HG03571 (cell line): ENCODE data around the gene RAB29.
A peak's percentile ranks its signal among the peaks of the same experiment; 100 is the strongest.

Experiments used
- ATAC-seq: cut with Tn5 transposase; IDR thresholded peaks from one replicate; pipeline ENCODE4 v1.9.1; 2021; ENCODE audit not compliant: unreplicated experiment

Gene RAB29

DNA sequence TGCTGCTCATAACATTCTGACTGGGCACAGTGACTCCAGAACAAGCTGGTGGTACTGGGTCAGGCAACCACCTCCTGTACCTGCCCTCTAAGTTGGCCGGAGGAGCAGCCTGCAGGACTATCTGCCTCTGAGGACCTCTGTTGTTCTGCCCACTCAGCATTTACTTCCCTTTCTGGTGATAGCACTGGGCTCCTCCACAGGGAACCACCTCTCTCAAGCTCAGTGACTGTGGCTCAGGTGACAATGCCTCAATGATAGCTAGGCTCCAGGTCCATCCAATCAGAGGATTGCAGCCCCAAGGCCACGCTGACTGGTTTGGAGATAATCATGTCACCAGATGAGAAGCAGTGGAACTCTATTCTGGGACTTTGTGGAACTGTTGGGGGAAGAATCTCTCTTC, 21.9 kb upstream of the RAB29 start:
- no peak for ATAC-seq

DNA sequence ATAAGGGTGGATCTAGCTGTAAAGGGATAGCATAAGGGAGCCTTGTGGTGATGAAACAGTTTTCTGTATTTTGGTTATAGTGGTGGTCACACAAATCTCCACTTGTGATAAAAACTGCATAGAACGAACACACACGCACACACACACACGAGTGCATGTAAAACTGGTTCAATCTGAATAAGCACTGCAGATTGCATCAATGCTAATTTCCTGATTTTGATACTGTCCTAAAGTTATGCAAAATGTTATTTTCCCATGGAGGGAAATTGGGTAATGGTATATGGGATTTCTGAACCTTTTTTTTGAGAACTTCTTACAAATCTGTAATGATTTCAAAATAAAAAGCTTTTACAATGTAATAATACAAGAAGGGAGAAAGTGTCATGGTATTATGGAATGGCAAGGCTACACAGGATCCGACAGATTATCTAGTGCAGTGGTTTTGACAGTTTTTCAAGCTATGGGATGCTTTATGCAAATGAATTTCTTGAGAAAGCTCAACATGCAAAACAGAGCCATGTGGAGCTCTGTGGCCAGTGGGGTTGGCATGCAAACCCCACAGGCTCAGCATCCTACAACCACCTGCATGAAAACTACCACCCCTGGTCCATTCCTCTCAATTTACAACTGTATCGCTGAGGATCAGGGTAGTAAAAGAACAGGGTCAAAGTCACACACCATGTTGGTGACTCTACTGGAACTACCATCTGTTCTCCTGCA, 18.9 kb upstream of the RAB29 start:
- no peak for ATAC-seq

DNA sequence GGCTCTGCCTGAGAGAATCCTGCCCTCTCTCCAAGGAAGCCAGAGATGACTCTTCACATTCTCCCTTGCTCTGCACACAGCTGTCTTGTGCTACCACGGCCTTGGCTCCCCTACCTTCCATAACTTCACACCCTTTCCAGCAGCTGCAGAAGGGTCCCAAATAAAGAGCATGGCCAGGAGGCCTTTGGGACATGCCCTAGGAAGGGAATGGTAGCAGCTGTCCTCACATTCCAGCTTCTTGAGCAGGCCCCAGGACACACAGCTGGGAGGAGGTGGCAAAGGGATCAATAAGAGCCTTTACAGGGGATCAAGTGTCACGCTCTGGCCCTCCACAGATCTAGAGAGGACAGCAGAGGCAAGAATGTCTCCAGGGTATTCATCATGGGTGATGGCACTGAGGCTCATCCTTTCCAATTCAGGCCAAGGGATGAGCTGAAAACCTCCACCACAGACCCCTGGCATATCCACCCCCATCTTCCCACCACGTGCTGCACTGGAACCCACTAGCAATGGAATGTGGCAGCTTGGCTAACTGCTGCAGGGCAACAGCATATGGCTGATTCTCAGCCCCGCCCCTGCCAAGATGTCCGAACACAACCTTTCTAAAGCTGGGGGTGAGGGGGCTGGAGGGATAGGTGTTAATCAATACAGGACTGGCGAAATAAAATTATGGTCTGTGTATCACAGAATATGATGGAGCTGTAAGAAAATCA, 17.8 kb upstream of the RAB29 start:
- no peak for ATAC-seq

DNA sequence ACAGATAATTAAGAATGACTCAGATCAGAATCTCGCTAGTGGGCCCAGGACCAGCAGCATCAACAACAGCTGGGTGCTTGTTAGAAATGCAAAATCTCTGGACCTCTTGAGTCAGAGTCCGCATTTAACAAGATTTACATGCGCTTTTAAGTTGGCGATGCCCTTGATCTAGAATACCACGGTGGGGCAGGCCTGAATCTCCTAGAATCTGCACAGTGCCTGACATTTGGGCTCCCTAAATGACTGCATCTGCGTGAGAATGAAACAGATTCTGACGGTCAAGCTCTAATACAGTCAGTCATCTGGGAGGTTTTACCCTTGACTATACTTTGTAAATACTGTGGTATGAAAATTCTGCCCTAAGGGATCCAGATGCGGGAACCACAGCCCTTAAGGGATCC, 17.2 kb upstream of the RAB29 start:
- ATAC-seq, result no peak

DNA sequence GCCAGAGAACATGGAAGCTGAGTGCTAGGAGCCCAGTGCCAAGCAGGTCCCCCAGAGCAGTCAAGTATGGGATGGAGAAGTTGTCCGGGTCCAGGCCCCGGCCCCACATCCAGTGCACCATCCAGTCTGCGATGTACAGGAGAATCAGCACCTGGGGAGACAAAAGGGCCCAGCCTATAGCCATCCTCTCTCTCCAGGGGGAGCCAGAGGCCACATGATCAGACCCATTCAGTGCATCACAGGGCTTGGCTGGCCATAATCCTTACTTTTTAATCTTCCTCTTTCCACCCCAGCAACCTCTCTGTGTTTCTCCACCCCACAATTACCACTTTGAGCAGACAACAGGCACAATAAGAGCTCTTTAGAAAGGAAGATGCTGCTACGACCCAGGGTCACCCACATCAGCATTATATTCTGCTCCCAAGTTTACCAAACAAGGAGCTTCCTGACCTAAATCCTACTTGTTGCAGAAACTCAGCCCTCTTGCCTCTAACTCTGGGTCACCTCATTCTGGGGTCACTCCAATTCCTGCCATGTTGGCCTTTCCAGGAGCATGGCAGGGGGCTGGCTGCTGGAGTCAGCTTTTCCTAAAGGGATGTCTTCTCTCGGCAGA, 16.4 kb upstream of the RAB29 start:
- ATAC-seq, result no peak

DNA sequence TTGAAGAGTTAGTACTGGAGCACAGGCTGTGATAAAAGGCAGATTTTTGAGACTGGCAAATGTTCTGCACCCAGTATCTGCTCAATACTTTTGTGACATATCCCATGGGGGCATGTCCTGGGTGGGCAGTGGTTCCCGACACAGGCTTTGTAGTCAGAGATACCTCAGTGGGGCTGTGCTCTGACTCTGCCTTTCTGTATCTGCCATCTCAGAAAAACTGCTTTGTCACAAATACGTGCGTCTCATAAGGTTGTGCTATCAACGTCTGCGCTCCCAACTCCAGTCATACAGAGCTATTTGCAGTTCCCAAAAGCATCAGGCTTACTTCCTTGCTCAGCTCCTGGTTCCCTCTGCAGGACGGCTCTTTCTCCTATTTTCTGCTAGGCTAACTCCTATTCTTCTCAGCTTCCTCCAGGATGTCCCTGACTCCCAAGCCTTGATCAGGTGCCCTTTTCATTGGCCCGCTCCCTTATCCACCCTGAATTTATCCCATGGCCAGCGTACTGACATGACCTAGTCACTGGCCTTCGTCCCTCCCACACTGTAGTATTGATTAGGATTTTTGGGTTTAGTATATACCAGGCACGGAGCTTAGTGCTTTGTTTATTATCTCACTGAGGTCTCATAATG, 12.1 kb upstream of the RAB29 start:
- ATAC-seq, result no peak

DNA sequence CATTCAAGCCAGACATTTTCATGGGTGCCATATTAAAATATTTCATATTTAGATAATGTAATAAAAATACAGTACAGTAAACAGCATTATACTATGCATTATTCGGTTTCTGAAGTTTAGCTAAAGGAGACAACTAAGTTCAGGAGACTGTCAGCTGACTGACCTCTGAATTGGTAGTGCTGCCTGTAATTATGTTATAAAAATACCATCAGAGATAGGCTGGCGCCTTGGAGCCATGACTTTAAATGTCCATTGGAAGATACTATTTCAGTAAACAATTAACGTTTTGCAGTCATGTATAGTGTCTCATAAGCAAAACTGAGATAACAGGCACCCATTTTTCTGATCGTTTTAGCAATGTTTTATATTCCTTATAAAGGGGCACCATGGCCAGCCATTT, 11.3 kb upstream of the RAB29 start:
- ATAC-seq, result no peak

DNA sequence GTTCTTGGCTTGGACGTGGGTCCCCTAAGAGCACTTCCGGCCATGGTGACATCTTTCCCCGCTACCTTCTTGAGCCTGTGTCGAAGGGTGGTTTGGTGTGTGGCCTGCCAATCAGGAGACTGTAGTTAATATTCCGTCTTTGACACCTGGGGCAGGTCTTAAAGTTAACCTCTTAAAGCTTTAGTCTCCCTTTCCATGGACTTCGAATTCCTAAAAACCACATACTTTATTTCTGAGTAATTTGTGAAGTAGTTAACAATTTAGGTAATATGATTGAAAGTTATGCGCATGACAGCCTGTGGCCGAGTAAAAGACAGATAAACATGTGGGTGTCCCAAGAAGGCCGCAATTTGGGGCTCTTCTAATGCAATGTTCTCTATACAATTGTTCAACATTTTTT, 10.2 kb upstream of the RAB29 start:
- ATAC-seq, result no peak

DNA sequence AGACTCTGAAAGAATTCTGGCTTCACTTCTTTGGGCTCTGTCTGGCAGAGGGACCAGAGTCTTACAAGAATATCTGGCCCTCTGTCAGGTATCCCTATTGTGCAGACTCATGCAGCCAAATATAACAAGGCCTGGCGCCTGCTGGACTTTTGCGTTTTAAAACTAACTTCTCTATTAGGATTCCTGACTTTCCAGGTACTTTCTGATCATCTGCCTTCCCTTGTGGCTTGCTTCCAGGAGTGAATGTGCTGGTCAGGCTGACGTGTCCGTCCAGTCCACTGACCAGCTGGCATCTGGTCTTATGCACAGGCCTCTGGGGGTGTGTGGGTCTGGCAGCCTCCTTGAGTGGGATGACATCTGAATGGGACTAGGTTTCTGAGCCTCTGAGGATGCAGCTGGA, 8.6 kb upstream of the RAB29 start:
- ATAC-seq, result no peak

DNA sequence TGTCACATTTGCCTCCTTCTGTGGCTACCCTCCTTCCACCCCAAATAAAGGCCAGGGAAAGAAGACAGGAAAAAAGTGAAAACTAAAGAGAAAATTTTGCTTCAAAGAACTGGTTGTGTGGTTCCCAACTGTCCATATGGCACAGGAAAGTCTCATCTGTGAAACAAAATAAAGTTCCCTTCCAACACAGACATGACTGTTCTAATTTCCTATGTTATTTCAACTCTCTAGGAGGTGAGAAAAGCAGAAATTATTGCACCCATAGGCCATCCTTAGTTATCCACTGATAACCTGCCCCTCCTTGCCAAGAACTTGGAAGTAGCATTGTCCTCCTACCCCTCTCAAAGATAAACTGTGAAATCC, 8.1 kb upstream of the RAB29 start:
- ATAC-seq, result no peak

DNA sequence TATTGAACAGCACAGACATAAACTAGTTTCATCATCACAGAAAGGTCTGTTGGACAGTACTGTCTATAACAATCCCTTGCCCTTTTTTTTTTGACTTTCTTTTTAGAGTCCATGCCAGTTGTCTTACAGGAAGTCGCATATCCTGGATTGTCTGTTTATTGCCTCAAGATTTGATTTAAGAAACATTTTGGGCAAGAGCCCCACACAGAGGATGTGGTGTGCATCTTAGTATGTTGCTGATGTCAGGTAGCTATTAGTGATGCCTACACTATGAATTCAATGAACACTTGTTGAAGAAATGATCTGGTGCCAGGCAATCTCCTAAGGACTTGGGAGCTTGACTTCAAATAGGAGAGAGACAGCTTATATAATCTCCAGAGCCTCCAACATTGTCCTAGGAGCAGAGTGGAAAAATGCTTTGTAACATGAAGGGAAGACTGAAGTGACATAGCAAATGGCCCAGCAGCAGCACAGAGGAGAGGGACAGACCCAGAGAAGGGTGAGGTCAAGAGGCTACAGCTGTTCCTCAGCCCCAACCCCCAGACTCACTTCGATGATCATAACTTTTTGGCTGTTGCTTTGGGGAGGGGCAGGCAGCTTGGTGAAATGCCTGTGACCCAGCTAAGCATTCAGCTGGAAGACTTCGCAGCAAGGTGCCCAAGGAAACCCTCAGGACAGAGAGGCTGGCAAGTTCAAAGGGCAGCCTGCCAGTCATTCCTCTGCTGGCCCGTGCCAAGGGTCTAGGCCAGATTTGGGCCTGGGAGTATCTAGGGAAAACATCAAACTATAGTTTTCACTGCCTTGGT, 7.5 kb upstream of the RAB29 start:
- ATAC-seq, result no peak

DNA sequence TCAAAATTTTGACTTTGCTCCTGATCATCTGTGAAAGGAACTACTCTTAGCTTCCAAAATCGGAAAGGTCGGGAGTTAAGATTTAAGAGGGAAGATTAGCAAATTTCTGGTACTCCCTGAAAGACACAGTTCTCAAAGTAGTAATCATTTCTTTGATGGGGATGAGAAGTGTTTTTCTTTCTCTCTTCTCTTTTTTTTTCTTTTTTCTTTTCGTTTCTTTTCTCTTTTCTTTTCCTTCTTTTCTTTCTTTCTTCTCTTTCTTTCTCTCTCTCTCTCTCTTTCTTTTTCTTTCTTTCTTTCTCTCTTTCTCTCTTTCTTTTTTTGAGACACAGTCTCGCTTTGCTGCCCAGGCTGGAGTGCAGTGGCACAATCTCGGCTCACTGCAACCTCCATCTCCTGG, 5.1 kb upstream of the RAB29 start:
- ATAC-seq, result no peak

DNA sequence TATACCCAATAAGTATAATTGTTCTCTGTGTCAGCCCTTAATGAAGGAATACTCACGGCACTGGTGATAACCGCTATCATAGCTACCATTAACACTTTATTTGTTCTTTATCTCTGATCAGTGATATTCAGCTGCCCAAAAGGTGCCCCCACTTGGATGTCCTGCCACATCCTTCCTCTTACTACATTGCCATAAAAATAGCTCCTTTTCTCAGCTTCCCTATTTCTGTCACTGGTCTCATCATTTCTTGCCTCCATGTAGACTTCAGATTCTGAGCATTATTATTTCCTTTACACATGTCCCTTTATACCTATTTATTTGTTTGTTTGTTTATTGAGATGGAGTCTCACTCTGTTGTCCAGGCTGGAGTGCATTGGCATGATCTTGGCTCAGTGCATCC, 2.7 kb upstream of the RAB29 start:
- no peak for ATAC-seq

DNA sequence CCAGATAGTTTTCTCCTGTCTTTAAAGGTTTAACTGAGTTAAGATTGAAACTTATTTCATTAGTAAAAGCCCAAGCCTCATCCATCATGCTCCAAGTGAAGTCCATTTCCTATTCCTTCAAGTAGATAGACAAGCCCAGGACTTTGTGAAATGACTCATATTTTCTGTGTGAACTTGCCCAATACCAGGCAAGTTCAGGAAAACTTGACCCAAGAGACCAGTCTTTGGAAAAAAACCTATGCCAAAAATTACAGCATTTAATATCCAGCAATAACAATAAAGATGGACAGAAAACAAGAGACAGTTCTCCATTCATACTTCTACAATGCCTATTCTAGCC, 405 bp upstream of the RAB29 start:
- no peak for ATAC-seq

DNA sequence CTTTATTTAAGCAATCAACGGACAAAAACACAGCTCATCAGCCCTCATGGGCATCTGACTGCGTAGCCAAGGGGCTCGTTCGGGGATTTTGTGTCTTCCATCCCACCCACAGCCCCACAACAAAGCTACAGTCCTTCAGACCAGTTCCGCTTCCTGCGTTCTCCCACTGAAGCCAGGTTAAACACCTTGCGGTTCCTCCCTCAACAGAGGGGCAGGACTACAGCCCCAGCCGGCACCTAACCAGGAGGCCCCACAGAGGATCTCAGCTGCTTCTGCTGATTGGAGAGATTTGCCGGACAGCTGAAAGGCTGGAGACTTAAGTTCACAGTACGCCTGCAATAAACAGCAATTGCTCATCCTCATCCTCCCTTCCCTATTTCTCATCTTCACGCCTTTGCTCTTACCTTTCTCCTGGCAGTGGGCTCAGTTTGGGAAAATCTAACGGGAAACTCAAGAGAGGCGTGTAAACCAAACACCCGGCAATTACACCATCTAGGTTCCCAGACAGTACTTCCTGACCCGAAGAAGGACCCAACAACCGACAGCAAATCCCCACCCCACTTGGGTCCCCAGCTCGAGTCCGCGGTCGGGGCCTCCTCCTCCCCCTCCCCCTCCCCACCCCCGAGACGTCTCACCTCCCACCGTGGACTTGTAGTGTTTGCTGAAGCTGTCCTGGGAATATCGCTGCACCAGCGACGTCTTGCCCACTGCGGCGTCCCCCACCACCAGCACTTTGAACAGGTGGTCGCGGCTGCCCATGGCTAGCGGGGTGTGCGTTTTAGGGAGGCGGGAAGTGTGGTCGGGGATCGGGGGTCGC, 876 bp downstream of the RAB29 start:
- ATAC-seq, result no peak

DNA sequence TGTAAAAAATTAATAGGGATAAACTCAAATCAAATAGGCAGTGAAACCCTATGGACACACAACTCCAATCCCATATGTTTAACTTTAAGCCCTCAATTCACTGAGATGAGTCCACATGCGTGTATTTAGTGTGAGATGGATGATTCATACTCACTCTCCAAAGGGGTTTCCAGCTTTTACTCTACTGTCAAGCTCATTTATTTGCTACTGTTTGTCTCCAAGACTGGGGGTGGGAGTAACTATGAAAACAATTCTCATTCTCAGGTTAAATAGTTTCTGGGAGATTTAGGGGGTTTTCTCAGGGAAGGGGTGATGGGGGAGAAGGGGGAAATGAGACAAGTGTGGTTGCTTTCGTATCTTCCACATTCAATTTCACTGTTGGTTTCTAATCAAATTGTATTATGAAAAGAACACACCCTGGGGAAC, 2.7 kb downstream of the RAB29 start:
- ATAC-seq, result peak; percentile 26

DNA sequence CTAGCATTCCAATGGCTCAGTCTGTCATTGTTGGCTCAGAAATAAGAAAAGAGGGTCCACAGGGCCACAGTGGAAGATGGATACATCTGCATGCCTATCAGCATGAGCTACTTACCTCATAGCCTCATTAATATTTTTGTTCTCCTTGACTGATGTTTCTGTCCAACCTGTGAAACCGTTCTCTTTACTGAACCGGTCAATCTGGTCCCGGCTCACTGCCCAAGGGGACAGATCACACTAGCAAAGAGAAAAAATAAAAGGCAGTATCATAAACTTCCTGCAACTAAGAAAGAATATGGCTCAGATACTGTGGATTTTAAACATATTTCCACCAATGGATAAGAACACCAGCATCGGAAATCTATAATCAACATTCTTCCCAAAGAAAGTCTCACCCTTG, 4.7 kb downstream of the RAB29 start:
- ATAC-seq, result no peak

DNA sequence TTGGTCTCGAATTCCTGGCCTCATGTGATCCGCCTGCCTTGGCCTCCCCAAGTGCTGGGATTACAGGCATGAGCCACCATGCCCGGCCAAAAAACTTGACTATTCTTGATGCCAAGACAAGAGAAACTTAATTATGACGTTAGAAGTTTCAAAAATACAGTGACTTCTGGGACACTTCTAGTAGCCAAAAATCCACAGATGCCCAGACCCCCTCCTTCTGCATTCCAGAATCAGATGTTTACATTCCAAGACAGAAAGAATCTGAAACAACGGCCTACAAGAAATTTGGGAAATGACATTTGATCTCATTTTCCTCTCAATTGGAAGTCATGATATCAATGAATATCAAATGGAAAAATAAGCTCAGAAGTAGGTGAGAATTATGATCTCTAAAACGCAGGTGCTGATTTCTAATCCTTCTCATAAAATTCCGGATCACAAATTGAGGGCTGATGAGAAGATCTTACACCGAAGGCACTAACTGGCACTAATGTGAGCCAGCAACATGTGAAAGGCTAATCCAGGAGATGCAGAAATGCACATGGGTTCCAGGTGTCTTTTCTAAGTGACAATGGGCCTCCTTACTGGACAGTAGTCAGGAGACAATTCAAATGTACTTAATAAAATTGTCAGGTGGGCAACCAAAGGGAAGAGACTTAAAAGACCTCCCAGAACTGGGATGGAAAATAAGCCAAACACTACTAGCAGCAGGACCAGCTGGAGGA, 5.5 kb downstream of the RAB29 start:
- ATAC-seq, result no peak

DNA sequence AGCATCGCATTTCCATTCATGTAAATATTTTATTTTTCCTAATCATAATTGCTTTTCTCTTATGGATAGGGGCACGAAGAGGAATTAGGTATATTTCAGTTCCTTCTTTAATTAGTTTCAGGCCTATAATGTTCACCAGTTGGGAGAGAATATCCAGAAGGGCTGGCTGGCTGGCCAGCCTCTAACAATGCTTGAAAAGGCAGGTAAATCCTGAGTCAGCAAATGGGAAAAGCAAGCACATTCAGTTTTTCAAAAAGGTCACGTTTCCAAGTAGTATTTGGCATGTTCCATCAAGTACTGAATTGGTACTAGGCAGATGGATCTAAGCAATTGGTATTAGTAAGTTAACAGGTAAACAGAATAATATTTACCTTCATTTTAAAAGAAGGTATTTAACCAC, 8.0 kb downstream of the RAB29 start:
- no peak for ATAC-seq

DNA sequence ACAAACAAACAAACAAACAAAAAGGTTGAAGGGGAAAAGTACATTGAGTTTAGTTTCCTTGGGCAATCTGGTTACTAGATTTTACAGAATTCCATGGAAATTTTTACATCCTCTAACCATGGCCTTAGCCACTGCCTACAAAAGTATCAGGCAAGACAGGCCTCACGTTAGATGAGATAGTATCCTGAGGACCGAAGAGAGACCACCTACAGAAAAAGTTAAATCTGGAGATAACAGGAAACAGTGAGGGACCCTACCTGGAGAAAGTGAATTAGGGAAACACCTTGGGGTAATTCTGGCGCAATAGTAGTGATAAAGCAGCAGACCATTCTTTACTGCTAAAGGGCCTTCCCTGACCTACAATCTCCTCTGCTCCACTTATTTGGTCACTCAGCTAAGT, 8.7 kb downstream of the RAB29 start:
- ATAC-seq, result no peak
